ENCODE measurements around the gene KCNJ8. TPM values are rescaled to one million over a fixed set of nuclear protein-coding genes. Genes with fewer than 3 reads are reported as not detected.

The KCNJ8 gene
- total and polyA plus RNA-seq, 2 of the 8 experiments (the other 6 are each of a cell fraction or from before 2014, with no cell fraction given) = 0.48 to 1.4 TPM

DNA sequence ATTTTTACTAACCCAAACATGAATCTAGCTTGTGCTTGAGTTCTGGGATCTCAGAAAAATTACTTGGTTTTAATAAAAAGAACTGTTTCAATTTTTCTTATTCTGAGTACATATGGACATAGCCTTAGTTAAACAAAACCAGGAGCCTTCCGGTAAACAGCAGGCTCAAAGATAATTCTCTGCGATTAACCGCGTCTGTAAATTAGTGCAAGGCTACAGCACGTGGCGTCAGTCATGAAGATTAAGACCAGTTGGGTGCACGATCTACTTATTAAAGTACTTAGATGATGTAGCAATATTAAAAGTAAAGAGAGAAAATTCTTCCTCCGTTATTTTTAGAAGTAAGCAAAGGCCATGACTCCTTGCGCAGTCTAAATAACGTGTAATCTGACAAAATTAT, 700 bp downstream of the KCNJ8 start:
- no peak overlapping the region for H3K4ac ChIP-seq (replicated peaks; ENCODE audit: insufficient read length, low read depth, low read length)
- no peak overlapping the region for H2AFZ ChIP-seq (ENCODE audit: low read length)
- H3K14ac ChIP-seq (ENCODE audit: insufficient read length) = no peak overlapping the region
- no peak overlapping the region for H2BK120ac ChIP-seq (replicated peaks; ENCODE audit: low read depth, low read length)
- H4K91ac ChIP-seq (replicated peaks; ENCODE audit: insufficient read length, low read length) = no peak overlapping the region
- ChIA-PET CTCF (ENCODE audit: partially characterized antibody) (interaction anchor here (0.8 to 1.9 kb wide), 6 partner anchors 10 to 216 kb away, joined by 3 to 17 read pairs (median 5); no protein-coding TSS in a partner anchor), POLR2A (ENCODE audit: partially characterized antibody) (interaction anchor here (0.6 to 1.1 kb wide), 2 partner anchors 116 to 158 kb away, joined by 3 to 4 read pairs; partner anchors contain the start of gene LDHB)
- no peak for DNase-seq (ENCODE audit: low read depth in 1 of 2, low spot score in 2 of 2)
- H3K4me2 ChIP-seq (ENCODE audit: insufficient read depth in 1 of 2, low read depth in 2 of 2, low read length in 2 of 2) = peak overlapping the region; percentile 53 to 76
- H2BK15ac ChIP-seq (ENCODE audit: low read length) = no peak overlapping the region
- no peak overlapping the region for H2AK5ac ChIP-seq (ENCODE audit: low read depth, low read length)
- H3K79me1 ChIP-seq (ENCODE audit: low read depth, low read length) = no peaks in the 10 kb centered on the region
- no peak overlapping the region for H3K27ac ChIP-seq (ENCODE audit: low read depth, low read length)
- H4K8ac ChIP-seq (ENCODE audit: extremely low read depth, insufficient read depth, low read length) = no peak overlapping the region
- H3K4me1 ChIP-seq (replicated peaks in 1 of 4; ENCODE audit: control insufficient read depth in 3 of 4, insufficient read depth in 4 of 4, low read length in 3 of 4) = peaks cover 0 to 6% (median 0%) of the 10 kb centered on the region in 4 experiments; a peak in 1 of 7 replicates
- no peak overlapping the region for H3K18ac ChIP-seq (ENCODE audit: extremely low read depth, low read length)
- H3K27me3 ChIP-seq (replicated peaks in 1 of 4; ENCODE audit: control insufficient read depth in 3 of 4, extremely low read depth in 1 of 4, insufficient read depth in 3 of 4, low read length in 3 of 4) = peaks cover 0 to 9% (median 2%) of the 10 kb centered on the region in 4 experiments; a peak in 3 of 7 replicates
- H3K36me3 ChIP-seq (ENCODE audit: control insufficient read depth in 2 of 4, insufficient read depth in 4 of 4, low read length in 3 of 4) = no peaks in the 10 kb centered on the region
- FAIRE-seq = no peak
- peak overlapping the region in 2 of 4 experiments; percentile 7 to 97; a peak in 2 of 8 replicates for H3K4me3 ChIP-seq (ENCODE audit: extremely low read depth in 1 of 4, insufficient read depth in 2 of 4, low read depth in 3 of 4, low read length in 4 of 4)
- no peaks in the 10 kb centered on the region for H3K9me3 ChIP-seq (ENCODE audit: insufficient read depth in 2 of 2, low read depth in 1 of 2, low read length in 1 of 2)
- H3K79me2 ChIP-seq (ENCODE audit: control insufficient read depth in 1 of 2, insufficient read depth in 2 of 2, low read length in 2 of 2) = no peaks in the 10 kb centered on the region
- WGBS, 2 experiments (ENCODE audit: extremely low coverage in 1 of 2, insufficient coverage in 1 of 2, insufficient read length in 1 of 2, insufficient replicate concordance in 2 of 2, low coverage in 1 of 2, low lambda C conversion rate in 2 of 2, missing lambda C conversion rate in 1 of 2) = 71% methylated on average over 10 of the region's 10 CpGs; no CpG with 5 or more reads in 1 of the 2 experiments
- no peak overlapping the region for H2BK12ac ChIP-seq (ENCODE audit: low read depth, low read length)
- no peak overlapping the region for H3K23ac ChIP-seq (ENCODE audit: insufficient read length)
- H3K23me2 ChIP-seq (ENCODE audit: low read depth, low read length) = no peaks in the 10 kb centered on the region
- H2BK20ac ChIP-seq (ENCODE audit: low read length) = no peak overlapping the region
- H4K5ac ChIP-seq (ENCODE audit: insufficient read length, low read depth, low read length) = no peak overlapping the region
- no peaks in the 10 kb centered on the region for H4K20me1 ChIP-seq (replicated peaks in 1 of 2; ENCODE audit: control insufficient read depth in 1 of 2, insufficient read depth in 2 of 2, low read length in 2 of 2)
- H3K9ac ChIP-seq (replicated peaks in 1 of 4; ENCODE audit: extremely low read depth in 1 of 4, low read depth in 3 of 4, low read length in 3 of 4) = no peak overlapping the region
- no peak overlapping the region for H2BK5ac ChIP-seq (ENCODE audit: low read depth, low read length)
- H3K56ac ChIP-seq (replicated peaks; ENCODE audit: insufficient read length, low read depth, low read length) = no peak overlapping the region
- TF ChIP-seq, protein P1, sequence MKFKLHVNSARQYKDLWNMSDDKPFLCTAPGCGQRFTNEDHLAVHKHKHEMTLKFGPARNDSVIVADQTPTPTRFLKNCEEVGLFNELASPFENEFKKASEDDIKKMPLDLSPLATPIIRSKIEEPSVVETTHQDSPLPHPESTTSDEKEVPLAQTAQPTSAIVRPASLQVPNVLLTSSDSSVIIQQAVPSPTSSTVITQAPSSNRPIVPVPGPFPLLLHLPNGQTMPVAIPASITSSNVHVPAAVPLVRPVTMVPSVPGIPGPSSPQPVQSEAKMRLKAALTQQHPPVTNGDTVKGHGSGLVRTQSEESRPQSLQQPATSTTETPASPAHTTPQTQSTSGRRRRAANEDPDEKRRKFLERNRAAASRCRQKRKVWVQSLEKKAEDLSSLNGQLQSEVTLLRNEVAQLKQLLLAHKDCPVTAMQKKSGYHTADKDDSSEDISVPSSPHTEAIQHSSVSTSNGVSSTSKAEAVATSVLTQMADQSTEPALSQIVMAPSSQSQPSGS (IDR thresholded peaks at IDR 0.05; ENCODE audit: low read length) = no peak
- TF ChIP-seq JUN (IDR thresholded peaks at IDR 0.05; ENCODE audit: low read depth, low read length) (no peak), POLR2A (IDR thresholded peaks at IDR 0.05; ENCODE audit: control extremely low read depth in 1 of 2, low read depth in 2 of 2, low read length in 2 of 2) (no peak), CREB1 (IDR thresholded peaks at IDR 0.05) (no peak), RNF2 (IDR thresholded peaks at IDR 0.05; ENCODE audit: borderline replicate concordance, low read depth, low read length, missing control alignments, poor library complexity, severe bottlenecking) (no peak), BCL11A (IDR thresholded peaks at IDR 0.05; ENCODE audit: low read depth in 2 of 2, low read length in 2 of 2) (no peak), GTF2F1 (IDR thresholded peaks at IDR 0.05; ENCODE audit: borderline replicate concordance, low read depth, low read length) (no peak), MAFK (IDR thresholded peaks at IDR 0.05; ENCODE audit: low read depth, low read length) (no peak)
- TF ChIP-seq, protein P2, sequence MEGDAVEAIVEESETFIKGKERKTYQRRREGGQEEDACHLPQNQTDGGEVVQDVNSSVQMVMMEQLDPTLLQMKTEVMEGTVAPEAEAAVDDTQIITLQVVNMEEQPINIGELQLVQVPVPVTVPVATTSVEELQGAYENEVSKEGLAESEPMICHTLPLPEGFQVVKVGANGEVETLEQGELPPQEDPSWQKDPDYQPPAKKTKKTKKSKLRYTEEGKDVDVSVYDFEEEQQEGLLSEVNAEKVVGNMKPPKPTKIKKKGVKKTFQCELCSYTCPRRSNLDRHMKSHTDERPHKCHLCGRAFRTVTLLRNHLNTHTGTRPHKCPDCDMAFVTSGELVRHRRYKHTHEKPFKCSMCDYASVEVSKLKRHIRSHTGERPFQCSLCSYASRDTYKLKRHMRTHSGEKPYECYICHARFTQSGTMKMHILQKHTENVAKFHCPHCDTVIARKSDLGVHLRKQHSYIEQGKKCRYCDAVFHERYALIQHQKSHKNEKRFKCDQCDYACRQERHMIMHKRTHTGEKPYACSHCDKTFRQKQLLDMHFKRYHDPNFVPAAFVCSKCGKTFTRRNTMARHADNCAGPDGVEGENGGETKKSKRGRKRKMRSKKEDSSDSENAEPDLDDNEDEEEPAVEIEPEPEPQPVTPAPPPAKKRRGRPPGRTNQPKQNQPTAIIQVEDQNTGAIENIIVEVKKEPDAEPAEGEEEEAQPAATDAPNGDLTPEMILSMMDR (IDR thresholded peaks at IDR 0.05; ENCODE audit: control extremely low read depth in 1 of 3, insufficient read depth in 1 of 3, low read depth in 1 of 3, low read length in 3 of 3) = no peak
